Activated naive CD8-positive, alpha-beta T cell treated with anti-CD3 and anti-CD28 coated beads, Interleukin-2, amount 50 U/mL, for 16 hours (primary cell): ENCODE measurements around the gene RNF213.
"Not testable (repeated sequence)": the region's sequence is repeated elsewhere in the genome, so short reads cannot be mapped to it uniquely, and the experiment has no call there.

ENCODE experiments used
- DNase-seq: peaks from one replicate; pipeline ENCODE4 v3.0.0-alpha.2; 2020; ENCODE audit warnings: low read depth, low spot score

The RNF213 gene

DNA sequence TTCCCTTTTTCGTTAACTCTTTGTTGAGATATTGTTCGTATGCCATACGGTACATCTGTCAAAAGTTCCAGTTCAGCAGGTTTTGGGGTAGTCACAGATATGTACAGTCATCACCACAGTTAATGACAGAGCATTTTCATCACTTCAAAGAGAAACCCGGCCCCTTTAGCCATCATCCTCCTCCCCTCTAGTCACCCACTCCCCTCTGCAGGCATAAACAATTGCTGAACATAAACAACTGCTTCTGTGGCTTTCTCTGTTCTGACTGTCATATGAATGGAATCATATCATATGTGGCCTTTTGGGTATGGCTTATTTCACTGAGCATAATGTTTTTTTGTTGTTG is 59.3 kb downstream of the RNF213 start:
- no peak for DNase-seq

DNA sequence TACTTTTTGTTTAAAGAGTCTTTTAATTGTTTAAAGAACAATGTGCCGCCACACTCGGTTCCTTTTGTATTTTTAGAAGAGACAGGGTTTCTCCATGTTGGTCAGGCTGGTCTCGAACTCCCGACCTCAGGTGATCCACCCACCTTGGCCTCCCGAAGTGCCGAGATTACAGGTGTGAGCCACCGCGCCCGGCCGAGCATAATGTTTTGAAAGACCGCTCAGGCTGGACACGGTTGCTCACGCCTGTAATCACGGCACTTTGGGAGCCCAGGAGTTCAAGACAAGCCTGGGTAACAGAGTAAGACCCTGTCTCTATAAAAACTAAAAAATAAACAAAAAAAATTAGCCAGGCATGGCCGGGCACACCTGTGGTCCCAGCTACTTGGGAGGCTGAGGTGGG is 59.8 kb downstream of the RNF213 start:
- DNase-seq = no peak

DNA sequence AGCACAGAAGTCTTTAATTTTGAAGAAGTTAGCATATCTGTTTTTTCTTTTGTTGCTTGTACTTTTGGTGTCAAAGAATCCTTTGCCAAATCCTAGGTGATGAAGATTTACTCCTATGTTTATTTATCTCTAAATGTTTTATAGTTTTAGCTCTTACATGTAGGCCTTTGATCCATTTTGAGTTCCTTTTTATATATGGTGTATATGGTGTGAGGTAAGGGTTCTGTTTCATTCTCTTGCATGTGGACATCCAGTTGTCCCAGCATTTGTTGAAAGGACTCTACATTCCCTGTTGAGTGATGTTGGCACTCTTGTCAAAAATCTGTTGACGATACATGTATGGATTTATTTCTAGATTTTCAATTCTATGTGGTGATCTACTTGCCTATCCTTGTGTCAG is 62.2 kb downstream of the RNF213 start:
- no peak for DNase-seq

DNA sequence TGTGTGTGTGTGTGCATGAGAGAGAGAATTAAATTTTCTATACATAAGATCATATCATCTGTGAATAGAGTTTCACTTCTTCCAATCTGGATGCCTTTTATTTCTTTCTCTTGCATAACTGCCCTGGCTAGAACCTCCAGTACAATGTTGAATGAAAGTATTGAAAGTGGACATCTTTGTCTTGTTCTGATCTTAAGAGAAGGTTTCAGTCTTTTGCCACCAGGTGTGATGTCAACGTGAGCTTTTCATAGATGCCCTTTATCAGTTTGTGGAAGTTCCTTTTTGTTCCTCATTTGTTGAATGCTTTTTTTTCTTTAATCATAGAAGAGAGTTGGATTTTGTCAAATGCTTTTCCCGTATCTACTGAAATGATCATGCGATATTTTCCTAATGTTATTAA is 63.3 kb downstream of the RNF213 start:
- no peak for DNase-seq

- DNase-seq = no peak
Measured at GRCh38 chr17:80327518-80327917, 66.9 kb downstream of the RNF213 start.

- DNase-seq = no peak
Measured at GRCh38 chr17:80328634-80329380, 68.2 kb downstream of the RNF213 start.

DNA sequence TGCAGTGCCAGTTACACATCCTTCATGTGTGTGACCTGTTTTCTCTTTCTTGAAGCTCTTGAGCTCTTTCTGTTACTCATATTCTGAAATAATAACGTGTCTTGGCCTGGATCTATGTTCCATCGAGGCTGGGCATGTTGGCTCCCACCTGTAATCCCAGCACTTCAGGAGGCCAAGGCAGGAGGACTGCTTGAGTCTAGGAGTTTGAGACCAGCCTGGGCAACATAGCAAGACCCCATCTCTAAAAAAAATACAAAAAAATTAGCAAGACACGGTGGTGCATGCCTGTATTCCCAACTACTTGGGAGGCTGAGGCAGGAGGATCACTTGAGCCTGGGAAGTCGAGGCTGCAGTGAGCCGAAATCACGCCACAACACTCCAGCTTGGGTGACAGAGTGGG is 68.8 kb downstream of the RNF213 start:
- DNase-seq = not testable (repeated sequence)

- no peak for DNase-seq
Measured at GRCh38 chr17:80330276-80330675, 69.6 kb downstream of the RNF213 start.

GRCh38 chr17:80330938-80331337 is 70.3 kb downstream of the RNF213 start:
- not testable (repeated sequence) for DNase-seq

- no peak for DNase-seq
Measured at GRCh38 chr17:80331820-80332219, 71.2 kb downstream of the RNF213 start.

- no peak for DNase-seq
Measured at GRCh38 chr17:80337195-80337895, 76.7 kb downstream of the RNF213 start.

DNA sequence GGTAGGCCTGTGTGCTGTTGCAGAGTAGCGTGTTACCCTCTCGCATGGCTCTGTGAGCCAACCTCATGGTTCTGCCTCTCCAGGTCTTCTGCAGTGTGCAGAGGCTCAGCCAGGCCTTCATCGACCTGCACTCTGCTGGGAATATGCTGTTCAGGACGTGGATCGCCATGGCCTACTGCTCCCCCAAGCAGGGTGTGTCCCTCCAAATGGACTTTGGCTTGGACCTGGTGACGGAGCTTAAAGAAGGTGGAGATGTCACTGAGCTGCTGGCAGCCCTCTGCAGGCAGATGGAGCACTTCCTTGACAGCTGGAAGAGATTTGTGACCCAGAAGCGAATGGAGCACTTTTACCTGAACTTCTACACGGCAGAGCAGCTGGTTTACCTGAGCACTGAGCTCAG is 78.5 kb downstream of the RNF213 start:
- DNase-seq = no peak

- DNase-seq = no peak
Measured at GRCh38 chr17:80339731-80340456, 79.2 kb downstream of the RNF213 start.

GRCh38 chr17:80345321-80345720 is 84.7 kb downstream of the RNF213 start:
- no peak for DNase-seq

- no peak for DNase-seq
Measured at GRCh38 chr17:80345841-80346497, 85.3 kb downstream of the RNF213 start.

DNA sequence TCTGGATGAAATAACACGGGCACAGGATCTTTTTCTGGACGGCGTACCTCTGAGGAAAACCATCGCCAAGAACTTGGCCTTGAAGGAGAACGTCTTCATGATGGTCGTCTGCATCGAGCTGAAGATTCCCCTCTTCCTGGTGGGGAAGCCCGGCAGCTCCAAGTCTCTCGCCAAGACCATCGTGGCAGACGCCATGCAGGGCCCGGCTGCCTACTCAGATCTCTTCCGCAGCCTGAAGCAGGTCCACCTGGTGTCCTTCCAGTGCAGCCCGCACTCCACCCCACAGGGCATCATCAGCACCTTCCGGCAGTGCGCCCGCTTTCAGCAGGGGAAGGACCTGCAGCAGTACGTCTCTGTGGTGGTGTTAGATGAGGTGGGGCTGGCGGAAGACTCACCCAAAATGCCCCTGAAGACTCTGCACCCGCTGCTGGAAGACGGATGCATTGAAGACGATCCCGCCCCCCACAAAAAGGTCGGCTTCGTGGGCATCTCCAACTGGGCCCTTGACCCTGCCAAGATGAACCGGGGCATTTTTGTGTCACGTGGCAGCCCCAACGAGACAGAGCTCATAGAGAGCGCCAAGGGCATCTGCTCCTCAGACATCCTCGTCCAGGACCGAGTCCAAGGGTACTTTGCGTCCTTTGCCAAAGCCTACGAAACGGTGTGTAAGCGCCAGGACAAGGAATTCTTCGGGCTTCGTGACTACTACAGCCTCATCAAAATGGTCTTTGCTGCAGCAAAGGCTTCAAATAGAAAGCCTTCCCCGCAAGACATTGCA is 86.0 kb downstream of the RNF213 start:
- no peak for DNase-seq

DNA sequence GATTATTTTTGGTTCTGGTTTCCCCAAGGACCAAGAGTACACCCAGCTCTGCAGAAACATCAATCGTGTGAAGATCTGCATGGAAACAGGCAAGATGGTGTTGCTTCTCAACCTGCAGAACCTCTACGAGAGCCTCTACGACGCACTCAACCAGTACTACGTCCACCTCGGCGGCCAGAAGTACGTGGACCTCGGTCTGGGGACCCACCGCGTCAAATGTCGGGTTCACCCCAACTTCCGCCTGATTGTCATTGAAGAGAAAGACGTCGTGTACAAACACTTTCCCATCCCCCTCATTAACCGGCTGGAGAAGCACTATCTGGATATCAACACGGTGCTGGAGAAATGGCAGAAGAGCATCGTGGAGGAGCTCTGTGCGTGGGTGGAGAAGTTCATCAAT is 86.9 kb downstream of the RNF213 start:
- DNase-seq = no peak

- no peak for DNase-seq
Measured at GRCh38 chr17:80347948-80348351, 87.3 kb downstream of the RNF213 start.

DNA sequence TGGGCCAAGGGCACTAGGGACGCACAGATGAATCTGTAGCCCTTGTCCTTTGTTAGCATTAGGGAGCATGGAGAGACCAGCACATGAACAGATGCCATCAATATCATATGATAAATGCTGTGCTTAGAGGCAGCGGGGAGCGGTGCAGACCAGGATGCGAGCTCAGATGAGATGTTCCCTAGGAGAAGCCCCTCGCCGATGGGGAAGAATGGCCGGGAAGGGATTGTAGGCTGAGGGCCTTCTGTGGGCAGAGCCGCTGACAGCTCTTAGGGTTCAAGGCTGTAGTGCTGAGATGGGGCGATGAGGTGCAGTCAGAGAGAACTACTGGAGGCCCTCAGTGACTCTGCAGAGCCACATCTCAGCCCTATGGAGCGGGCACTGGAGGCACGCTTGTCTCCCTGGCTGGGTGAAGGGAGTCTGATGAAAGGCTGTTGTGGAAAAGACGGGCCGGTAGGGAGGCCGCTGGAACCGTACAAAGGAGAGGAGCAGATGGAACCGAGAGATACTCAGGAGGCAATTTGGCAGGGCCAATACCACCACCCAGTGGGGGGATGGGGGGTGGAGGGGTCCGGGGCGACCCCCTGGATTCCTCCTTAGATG is 88.0 kb downstream of the RNF213 start:
- no peak for DNase-seq

DNA sequence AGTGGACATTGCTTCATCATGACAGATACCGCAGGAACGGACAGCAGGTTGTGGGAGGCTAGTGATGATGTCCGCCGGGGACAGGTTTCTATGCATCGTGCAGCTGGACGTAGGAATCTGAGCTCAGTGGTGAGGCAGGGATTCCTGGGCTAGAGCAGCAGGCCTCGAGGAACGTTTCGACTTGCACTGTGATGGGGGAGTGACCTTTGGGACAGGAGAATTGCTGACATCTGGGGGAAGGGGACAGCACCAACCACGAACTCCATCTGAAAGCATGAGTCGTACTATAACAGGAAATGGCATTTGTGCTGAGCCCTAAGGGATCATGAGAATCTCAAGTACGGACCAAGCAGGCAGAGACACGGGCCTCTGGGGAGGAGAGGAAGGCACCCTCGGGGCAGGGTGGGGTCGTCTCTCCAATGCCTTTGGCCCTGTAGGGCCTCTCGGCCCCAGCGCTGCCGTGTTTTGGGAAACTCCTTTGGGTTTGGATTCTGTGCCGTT is 88.5 kb downstream of the RNF213 start:
- DNase-seq = no peak

- DNase-seq = no peak
Measured at GRCh38 chr17:80349751-80350150, 89.1 kb downstream of the RNF213 start.
